NCI-H460 (cell line): ENCODE measurements around the gene MS4A15. TPM values are rescaled to one million over a fixed set of nuclear protein-coding genes. Genes with fewer than 3 reads are reported as not detected.
A peak's percentile ranks its signal among the peaks of the same experiment; 100 is the strongest.
"Not testable (repeated sequence)": the region's sequence is repeated elsewhere in the genome, so short reads cannot be mapped to it uniquely, and the experiment has no call there.

Source experiments
- DNase-seq: peaks from one replicate; pipeline ENCODE4 v3.0.0-alpha.2; 2016; ENCODE audit warnings: low read depth; ENCODE audit errors: extremely low read depth
- total RNA-seq: library from RNA; depleted of rRNA; stranded (reverse); fragments of >200 nt; shearing (Covaris generic); gene quantifications from 2 replicates; pipeline ENCODE4 v1.2.3, GENCODE V29; 2014

Gene MS4A15
- total RNA-seq, 1 experiment from 2014 or later = not detected

GRCh38 chr11:60753309-60753708, 3.4 kb upstream of the MS4A15 start:
- DNase-seq = no peak

DNA sequence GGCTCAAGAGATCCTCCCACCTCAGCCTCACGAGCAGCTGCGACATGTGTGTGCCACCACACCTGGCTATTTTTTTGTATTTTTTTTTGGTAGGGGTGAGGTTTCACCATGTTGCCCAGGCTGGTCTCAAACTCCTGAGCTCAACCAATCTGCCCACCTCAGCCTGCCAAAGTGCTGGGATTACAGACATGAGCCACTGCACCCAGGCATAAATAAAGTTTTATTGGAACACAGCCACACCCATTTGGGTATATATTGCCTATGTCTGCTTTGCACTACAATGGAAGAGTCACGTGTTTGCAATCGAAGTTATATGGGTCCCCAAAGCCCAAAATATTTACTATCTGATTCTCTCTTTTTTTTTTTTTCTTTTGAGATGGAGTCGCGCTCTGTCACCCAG, 1.8 kb upstream of the MS4A15 start:
- no peak for DNase-seq

DNA sequence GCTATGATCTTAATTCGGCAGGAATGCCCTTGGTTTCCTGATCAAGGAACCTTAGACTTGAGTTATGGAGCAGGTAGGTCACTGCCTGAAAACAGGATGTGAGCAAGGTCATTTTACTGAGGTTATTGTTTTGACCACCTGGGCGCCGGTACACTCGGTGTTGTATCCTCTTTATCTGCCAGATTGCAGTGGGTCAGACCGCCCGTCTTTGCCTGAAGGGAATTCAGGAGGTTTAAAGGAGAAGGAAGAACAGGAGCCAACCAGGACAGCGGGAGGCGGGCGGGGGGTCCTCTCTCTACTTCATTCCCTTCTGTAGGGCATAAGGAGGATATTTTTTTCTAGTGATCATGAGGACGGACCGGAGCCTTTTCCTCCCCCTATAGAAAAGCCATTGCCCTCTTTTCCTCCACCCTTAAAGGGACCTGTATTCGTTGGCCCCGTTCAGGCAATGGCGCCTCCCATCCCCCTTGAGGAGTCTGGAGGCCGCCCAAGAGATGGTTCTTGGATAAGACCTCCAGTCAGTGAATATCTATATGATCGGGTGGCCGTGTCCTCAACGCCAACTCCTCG, 649 bp downstream of the MS4A15 start:
- DNase-seq = no peak

DNA sequence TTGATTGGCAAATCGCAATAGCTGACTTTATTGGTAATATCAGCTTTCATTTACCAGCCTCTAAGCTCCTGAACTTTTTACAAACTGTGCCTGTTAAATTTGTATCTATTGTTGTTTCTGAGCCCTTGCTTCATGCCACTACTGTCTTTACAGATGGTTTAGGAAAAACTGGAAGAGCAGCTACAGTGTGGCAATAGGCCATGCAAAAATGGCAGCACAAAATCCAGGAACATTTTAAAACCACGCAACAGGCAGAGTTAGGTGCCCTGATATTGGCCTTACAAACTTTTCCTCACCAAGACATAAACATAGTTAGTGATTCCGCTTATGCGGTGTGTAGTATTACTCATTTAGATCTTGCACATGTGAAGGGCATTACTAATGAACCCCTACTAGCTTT, 2.0 kb downstream of the MS4A15 start:
- DNase-seq = not testable (repeated sequence)

- DNase-seq = not testable (repeated sequence)
These were observed 3.0 kb downstream of the MS4A15 start for GRCh38 chr11:60759438-60760225.

DNA sequence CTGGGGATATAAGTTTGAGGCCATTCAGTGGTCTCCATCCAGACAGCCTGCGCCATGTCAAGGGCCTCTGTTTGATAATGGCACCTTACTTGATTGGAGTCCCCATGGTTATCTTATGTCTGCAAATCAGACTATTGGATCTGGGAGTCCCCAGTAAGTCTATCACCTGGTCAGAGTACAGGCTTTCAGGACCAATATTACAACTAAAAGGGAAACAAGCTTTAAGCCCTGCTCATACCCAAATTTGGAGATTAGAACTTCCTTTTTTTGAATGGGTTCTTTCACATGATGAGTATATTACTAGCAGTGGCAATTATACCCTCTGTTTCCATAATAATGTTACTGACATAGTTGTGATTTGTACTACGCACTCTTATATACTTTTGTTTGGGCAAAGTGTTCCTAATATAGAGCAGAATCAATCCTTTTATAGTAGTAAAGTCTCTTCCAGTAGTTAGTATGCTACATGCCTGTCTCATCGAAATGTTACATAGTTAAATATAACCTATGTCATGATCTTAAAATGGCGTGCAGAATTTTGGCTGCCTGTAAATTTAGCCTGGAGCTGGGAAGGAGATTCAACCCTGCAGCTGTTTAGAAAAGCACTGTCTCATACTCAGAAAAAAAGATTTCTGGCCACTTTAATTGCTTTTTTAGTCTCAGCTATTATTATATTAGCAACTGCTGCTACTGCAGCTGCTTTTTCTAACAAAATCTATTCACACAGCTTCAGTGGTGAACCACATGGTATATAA, 4.9 kb downstream of the MS4A15 start:
- no peak for DNase-seq

DNA sequence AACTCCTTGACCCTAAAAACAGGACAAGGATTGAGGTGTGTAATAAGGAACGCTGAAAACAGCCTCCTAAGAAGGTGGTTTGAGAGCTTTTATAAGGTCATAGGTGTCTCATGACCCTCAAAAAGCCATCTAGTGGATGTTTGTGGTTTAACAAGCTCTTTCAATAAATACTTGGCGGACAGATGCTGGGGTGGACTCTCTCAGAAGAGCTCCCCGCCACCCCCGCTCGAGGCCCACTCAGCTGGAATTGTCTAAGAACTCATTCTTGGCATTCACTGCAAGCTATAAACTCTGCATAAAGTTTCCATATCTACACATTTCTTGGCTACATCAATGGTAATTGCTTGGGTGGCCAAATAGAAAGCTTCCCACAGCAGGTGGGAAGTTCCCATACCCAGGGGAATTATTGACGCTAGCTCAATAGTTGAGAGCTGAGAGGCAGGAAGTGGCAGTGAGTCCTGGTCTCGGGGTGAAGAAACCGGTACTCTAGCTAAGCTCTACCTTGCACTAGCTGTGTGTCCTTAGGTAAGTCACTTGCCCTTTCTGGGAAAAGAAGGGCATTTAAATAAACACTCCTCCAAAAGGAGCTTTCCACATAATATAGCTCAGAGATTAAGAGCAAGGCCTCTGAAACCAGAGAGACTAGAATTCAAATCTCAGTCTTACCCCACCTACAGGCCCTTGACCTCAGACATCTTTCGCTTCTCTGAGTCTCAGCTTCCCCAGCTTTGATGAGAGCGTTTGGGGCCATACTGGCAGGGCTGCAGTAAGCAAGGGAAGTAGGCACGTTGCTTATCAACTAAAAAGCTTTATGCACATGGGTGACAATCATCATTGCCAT, 6.4 kb downstream of the MS4A15 start:
- DNase-seq = peak; percentile 13

- DNase-seq = peak; percentile 7
These were observed 7.2 kb downstream of the MS4A15 start for GRCh38 chr11:60763692-60764369.

GRCh38 chr11:60764879-60765278, 8.2 kb downstream of the MS4A15 start:
- DNase-seq = no peak

- DNase-seq = no peak
These were observed 8.7 kb downstream of the MS4A15 start for GRCh38 chr11:60765355-60765754.

DNA sequence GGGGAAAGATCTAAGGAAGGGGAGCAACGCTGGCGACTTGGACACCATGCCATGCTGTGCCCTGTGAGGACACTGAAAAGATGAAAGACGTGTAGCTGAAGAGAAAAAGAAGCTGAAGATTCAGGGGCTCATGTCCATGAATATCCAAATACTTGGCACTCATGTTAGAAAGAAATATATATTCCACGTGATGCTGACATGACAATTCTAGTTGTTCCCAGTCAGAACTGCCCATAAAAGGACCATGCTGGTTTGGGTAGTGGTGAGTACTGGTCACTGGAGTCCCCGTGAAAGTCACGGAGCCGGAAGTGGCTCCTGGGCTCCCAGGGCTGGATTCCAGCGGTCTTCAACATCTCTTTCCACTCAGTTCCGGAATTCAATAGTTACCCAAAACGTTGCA, 9.9 kb downstream of the MS4A15 start:
- no peak for DNase-seq

DNA sequence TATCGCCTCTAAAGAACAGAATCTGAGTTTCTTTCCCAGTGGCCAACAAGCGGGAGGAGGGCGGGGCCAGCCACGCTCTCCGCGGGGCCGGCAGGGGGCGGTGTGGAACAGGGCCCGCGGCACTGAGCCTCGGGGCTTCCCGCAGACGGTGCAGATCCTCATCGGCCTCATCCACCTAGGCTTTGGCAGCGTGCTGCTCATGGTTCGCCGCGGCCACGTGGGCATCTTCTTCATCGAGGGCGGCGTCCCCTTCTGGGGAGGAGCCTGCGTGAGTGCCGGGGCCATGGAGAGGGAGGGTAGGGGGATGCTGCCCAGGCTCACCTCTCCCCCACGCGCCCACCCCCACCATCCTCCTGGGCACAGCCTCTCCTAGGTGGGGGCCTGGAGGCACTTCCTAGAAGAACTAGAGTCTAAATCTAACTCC, 10.7 kb downstream of the MS4A15 start:
- no peak for DNase-seq

GRCh38 chr11:60768202-60768601, 11.5 kb downstream of the MS4A15 start:
- DNase-seq = no peak

DNA sequence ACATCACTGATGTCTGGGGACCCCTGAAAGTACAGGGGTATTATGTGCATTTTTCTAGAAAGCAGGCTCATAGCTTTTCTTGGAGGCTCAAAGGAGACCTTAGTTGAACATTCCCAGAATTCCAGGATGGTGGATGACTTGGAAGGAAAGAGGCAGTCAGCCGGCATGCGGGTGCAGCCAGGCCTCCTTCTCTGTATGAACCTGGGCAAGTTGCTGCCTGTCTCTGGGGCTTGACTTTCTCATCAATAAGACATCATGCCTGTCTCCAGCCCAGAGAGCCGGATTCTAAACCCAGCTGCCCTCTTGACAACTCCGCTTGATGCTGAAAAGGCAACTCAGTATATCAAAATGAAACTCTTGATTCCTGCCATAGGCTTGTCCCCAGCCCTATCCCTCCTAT, 12.6 kb downstream of the MS4A15 start:
- DNase-seq = no peak

DNA sequence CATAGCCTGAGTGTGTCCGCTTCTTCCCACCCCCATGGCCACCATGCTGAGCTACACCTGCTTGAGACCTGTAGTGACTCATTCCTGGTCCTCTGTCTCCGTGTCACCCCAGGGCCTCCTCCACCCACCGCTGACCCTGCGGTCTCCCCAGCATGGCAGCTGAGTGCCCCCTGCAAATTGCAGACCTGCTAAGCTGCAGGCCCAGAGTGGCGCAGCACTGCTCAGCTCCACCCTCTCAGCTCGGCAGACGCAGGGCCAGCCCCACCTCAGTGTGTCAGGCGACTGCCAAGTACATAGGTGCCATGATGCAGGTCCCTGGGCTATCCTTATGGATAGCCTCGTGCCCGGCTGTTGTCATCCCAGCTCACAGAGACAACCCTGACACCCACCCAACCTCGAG, 13.1 kb downstream of the MS4A15 start:
- no peak for DNase-seq

- DNase-seq = no peak
These were observed 14.5 kb downstream of the MS4A15 start for GRCh38 chr11:60771146-60771545.

DNA sequence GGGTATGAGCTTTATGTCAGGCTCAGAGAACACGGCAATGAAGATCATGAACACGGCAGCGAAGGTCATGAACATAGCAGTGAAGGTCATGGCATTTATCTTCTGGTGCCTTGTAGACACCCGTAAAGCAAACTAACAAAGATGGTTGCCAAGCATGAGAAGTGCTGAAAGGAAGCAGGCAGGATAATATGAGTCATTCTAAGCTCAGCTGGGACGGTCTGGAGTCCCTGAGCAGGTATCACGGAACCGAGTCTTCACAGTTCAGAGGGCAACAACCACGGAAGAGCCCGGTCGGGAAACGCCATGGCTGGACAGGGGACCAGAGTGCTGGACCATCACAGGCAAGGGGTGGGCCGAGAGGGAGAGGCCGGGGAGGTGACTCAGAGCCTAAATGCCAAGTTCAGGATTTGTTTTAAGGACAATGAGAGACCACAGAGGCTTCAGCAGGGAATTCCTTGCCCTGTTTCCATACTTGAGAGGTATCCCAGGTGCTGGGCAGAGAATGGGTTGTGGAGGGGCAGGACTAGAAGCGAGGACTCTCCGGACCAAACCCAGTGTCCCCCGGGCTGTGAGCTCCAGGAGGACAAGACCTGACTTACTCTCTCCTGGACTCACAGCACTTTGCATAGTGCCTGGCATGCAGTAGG, 15.3 kb downstream of the MS4A15 start:
- no peak for DNase-seq

DNA sequence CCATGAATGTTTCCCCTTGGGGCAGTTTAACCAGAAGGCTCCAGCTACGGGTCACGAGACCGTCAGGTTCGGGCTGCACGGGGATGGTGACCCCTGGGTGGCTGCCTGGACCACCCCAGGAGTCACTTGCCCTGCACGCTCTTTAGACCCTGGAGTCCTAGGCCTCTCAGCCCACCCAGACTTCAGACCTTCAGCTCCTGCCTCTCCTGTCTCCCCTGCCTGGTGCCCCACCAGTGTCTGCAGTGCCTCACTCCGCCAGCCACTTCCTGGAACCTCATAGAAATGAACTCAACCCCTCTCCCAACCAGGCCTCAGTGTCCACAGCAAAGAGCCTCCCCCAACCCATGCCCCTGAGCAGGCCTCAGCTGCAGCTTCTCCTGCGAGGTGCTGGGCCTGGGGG, 16.0 kb downstream of the MS4A15 start:
- DNase-seq = no peak

GRCh38 chr11:60774726-60775125, 18.1 kb downstream of the MS4A15 start:
- no peak for DNase-seq
